ENCODE measurements around the gene AKNAD1. TPM values are rescaled to one million over a fixed set of nuclear protein-coding genes. Genes with fewer than 3 reads are reported as not detected.

AKNAD1 gene
- total and polyA plus RNA-seq, 4 experiments from 2014 or later = not detected

DNA sequence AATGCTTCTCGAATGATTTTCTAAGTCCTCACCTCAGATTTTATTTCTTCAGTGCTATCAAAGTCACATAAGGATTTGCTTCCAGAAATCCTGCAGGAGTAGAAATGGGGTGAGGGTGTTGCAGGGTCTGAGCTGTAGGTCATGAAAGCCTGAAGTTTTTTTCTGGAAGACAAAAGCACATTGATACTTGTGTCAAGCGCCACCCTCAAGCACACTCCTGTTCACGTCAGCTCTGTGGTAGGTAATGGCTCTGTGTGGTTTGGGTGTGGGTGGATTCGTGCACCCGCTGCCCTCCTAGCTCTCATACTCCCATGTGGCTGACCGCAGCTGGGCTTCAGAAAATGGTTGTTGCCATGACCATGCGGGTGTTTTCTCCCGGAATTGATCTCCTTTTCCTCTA, 39.9 kb downstream of the AKNAD1 start:
- Histone ChIP-seq H3K4me1 (ENCODE audit: insufficient read depth, low read length) (no peaks in the 10 kb centered on the region), H3K36me3 (ENCODE audit: insufficient read depth, low read length) (no peaks in the 10 kb centered on the region), H3K27me3 (ENCODE audit: insufficient read depth, low read length) (no peaks in the 10 kb centered on the region), H3K9me3 (ENCODE audit: control insufficient read depth in 1 of 2, low read length in 2 of 2) (no peaks in the 10 kb centered on the region), H3K27ac (ENCODE audit: low read depth, low read length) (no peak overlapping the region), H3K4me3 (ENCODE audit: low read length in 2 of 2) (no peak overlapping the region)
- Mint-ChIP-seq H3K27me3 (peaks cover 2 to 5% of the 10 kb centered on the region in 2 donors), H3K4me1 (no peaks in the 10 kb centered on the region), H3K27ac (no peak overlapping the region), H3K9me3 (no peaks in the 10 kb centered on the region), H3K4me3 (no peak overlapping the region), H3K36me3 (no peaks in the 10 kb centered on the region)
- ChIA-PET CTCF (ENCODE audit: partially characterized antibody) (no interaction called here), POLR2A (ENCODE audit: partially characterized antibody) (no interaction called here)
- no peak for DNase-seq
- intact Hi-C loops (cut with micrococcal nuclease) = no loop called here

DNA sequence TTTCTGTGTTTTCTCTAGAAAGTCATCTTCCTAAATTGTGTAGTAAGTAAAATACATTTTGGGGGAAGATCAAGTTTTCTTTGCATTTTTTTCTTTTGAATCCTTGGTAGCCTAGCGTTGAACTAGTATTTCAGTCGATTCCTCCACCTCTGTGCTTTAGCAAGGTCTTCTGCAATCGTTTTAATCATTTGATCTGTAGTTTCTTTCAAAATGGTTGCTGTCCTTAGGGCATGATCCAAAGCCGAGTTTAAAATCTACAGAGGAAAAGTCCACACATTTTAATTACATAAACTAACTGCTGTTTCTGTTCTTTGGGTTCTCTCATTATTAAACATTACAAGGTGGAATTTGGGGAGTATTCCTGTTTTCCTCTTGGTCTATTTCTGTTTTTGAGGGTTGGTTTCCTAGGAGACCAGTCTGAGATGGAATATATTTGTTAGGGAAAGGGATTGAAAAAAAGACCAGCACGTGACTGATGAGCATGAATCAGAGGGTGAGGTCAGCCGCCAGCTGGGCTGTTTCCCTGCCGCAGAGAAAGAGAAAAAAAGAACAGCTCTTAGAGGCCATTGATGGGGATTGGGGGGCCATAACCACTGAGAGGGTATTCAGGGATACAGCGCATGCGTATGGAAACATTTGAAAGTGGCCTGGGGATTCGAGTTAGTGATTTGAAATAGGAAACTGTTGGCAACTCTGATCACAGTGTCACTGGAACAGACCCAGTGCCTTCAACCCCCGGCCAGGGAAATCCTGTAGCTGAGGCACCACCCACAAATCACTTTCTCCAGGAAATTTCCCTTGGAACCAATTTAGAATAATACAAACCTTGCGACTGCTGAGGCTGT, 40.6 kb downstream of the AKNAD1 start:
- H3K4me3 ChIP-seq (ENCODE audit: low read length in 2 of 2) = no peak overlapping the region
- intact Hi-C loops (cut with micrococcal nuclease) = no loop called here
- Mint-ChIP-seq H3K4me3 (no peak overlapping the region), H3K27me3 (peaks cover 2 to 5% of the 10 kb centered on the region in 2 donors), H3K4me1 (no peaks in the 10 kb centered on the region), H3K9me3 (no peaks in the 10 kb centered on the region), H3K27ac (no peak overlapping the region), H3K36me3 (no peaks in the 10 kb centered on the region)
- no peaks in the 10 kb centered on the region for H3K36me3 ChIP-seq (ENCODE audit: insufficient read depth, low read length)
- ChIA-PET CTCF (ENCODE audit: partially characterized antibody) (no interaction called here), POLR2A (ENCODE audit: partially characterized antibody) (no interaction called here)
- no peak for DNase-seq
- no peaks in the 10 kb centered on the region for H3K9me3 ChIP-seq (ENCODE audit: control insufficient read depth in 1 of 2, low read length in 2 of 2)
- H3K4me1 ChIP-seq (ENCODE audit: insufficient read depth, low read length) = no peaks in the 10 kb centered on the region
- H3K27me3 ChIP-seq (ENCODE audit: insufficient read depth, low read length) = no peaks in the 10 kb centered on the region
- no peak overlapping the region for H3K27ac ChIP-seq (ENCODE audit: low read depth, low read length)

DNA sequence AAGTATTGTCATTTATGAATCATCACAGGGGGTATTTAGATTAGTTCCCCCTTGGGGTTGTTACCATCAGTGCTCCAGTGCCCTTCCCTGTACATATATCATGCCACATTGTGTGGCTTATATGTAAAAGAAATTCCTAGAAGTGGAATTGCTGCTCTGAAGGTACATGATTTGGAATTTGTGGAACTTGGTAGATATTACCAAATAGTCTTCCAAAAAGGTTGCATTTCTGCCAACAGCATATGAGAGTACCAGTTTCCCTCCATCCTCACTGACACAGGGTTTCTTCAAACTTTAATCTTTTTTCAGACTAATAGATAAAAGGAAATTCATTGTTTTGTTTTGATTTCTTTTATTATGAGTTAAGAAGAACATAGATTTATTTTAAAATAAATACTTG, 41.3 kb downstream of the AKNAD1 start:
- Mint-ChIP-seq H3K4me1 (no peaks in the 10 kb centered on the region), H3K4me3 (no peak overlapping the region), H3K9me3 (no peaks in the 10 kb centered on the region), H3K36me3 (peaks cover 0 to under 1% of the 10 kb centered on the region in 2 donors), H3K27me3 (peaks cover 2 to 5% of the 10 kb centered on the region in 2 donors), H3K27ac (no peak overlapping the region)
- POLR2A ChIA-PET (ENCODE audit: partially characterized antibody) = no interaction called here
- H3K27ac ChIP-seq (ENCODE audit: low read depth, low read length) = no peak overlapping the region
- H3K4me1 ChIP-seq (ENCODE audit: insufficient read depth, low read length) = no peaks in the 10 kb centered on the region
- H3K36me3 ChIP-seq (ENCODE audit: insufficient read depth, low read length) = no peaks in the 10 kb centered on the region
- H3K27me3 ChIP-seq (ENCODE audit: insufficient read depth, low read length) = no peaks in the 10 kb centered on the region
- intact Hi-C loops (cut with micrococcal nuclease) = no loop called here
- H3K4me3 ChIP-seq (ENCODE audit: low read length in 2 of 2) = no peak overlapping the region
- CTCF ChIA-PET (ENCODE audit: partially characterized antibody) = no interaction called here
- H3K9me3 ChIP-seq (ENCODE audit: control insufficient read depth in 1 of 2, low read length in 2 of 2) = no peaks in the 10 kb centered on the region
- DNase-seq = no peak

DNA sequence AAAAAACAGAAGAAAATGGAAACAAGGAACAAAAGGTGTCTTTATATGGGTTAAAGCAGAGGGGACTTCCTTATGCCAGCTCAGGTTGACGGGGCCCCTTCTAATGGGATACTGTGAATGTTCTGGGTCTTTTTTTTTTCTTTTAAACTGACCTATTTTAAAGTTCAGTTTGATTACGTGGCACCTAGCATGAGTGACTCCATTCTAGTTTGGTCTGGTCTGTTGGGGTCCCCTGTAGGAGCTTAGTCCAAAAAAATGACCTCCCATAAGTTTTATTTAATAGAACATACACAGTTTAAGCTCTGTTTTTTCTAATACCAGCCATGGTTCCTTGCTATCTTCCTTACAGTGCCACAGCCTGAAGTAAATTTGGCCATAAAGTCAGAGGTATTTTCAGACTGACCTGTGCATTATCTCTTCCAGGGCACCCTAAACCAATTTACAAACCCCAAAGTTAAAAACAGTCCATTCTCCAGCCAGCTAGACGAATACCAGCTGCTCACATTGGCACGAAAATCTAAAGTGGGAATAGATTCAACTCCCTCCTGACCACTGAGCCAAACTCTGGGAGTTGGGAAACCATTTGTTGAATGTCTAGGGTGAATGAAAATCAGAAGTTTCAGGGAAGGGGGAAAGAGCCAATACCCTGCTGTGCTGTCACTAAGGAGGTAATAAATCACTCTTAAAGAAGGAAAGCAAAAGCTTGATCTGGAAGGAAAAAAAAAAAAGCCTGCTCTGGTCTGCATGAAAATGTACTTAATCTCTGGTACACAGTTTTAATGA, 42.4 kb downstream of the AKNAD1 start:
- H3K4me3 ChIP-seq (ENCODE audit: low read length in 2 of 2) = no peak overlapping the region
- H3K4me1 Mint-ChIP-seq = no peaks in the 10 kb centered on the region
- H3K27ac Mint-ChIP-seq = peak overlapping the region in 2 of 7 donors; percentile 70 to 78
- H3K4me1 ChIP-seq (ENCODE audit: insufficient read depth, low read length) = no peaks in the 10 kb centered on the region
- no peaks in the 10 kb centered on the region for H3K36me3 ChIP-seq (ENCODE audit: insufficient read depth, low read length)
- H3K36me3 Mint-ChIP-seq = peaks cover 4 to 7% of the 10 kb centered on the region in 2 donors
- no peaks in the 10 kb centered on the region for H3K9me3 Mint-ChIP-seq
- ChIA-PET POLR2A (ENCODE audit: partially characterized antibody) (interaction anchor here (1.0 kb wide), 1 partner anchor 122 kb away, joined by 3 read pairs; no protein-coding TSS in a partner anchor), CTCF (ENCODE audit: partially characterized antibody) (interaction anchor here (1.0 to 1.7 kb wide), 2 partner anchors 13 to 15 kb away, joined by 3 to 6 read pairs; no protein-coding TSS in a partner anchor)
- H3K9me3 ChIP-seq (ENCODE audit: control insufficient read depth in 1 of 2, low read length in 2 of 2) = no peaks in the 10 kb centered on the region
- intact Hi-C loops (cut with micrococcal nuclease) = no loop called here
- H3K27ac ChIP-seq (ENCODE audit: low read depth, low read length) = no peak overlapping the region
- H3K27me3 Mint-ChIP-seq = peaks cover 1 to 2% of the 10 kb centered on the region in 2 donors
- H3K4me3 Mint-ChIP-seq = no peak overlapping the region
- H3K27me3 ChIP-seq (ENCODE audit: insufficient read depth, low read length) = no peaks in the 10 kb centered on the region
- no peak for DNase-seq

DNA sequence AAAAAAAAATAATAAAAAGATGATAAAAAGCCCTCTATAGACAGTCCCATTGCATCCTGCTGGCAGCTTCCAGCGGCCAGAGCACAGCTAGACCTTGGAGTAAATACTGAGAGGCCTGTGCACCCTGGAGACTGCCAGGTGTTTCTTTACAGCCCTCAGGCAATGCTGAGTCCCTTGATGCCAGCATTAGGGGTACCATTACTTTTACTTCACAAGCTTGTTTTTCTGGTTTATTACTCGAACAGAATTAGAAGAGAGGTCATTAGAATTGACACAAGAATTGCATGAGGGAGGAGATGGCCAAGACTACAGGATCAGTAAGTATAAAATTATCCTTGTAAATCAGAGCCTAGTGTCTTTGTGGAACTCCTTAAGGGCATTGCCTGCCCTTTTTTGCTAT, 43.6 kb downstream of the AKNAD1 start:
- Mint-ChIP-seq H3K27me3 (peaks cover 0 to under 1% of the 10 kb centered on the region in 2 donors), H3K4me1 (no peaks in the 10 kb centered on the region), H3K4me3 (no peak overlapping the region), H3K27ac (no peak overlapping the region), H3K9me3 (no peaks in the 10 kb centered on the region), H3K36me3 (peaks cover 12 to 14% of the 10 kb centered on the region in 2 donors)
- POLR2A ChIA-PET (ENCODE audit: partially characterized antibody) = no interaction called here
- no peak overlapping the region for H3K4me3 ChIP-seq (ENCODE audit: low read length in 2 of 2)
- no peaks in the 10 kb centered on the region for H3K9me3 ChIP-seq (ENCODE audit: control insufficient read depth in 1 of 2, low read length in 2 of 2)
- CTCF ChIA-PET (ENCODE audit: partially characterized antibody) = interaction anchor here (1.7 kb wide), 1 partner anchor 14 kb away, joined by 6 read pairs; no protein-coding TSS in a partner anchor
- H3K4me1 ChIP-seq (ENCODE audit: insufficient read depth, low read length) = no peaks in the 10 kb centered on the region
- H3K27ac ChIP-seq (ENCODE audit: low read depth, low read length) = no peak overlapping the region
- H3K36me3 ChIP-seq (ENCODE audit: insufficient read depth, low read length) = peaks cover 6% of the 10 kb centered on the region
- no peak for DNase-seq
- intact Hi-C loops (cut with micrococcal nuclease) = no loop called here
- H3K27me3 ChIP-seq (ENCODE audit: insufficient read depth, low read length) = no peaks in the 10 kb centered on the region

DNA sequence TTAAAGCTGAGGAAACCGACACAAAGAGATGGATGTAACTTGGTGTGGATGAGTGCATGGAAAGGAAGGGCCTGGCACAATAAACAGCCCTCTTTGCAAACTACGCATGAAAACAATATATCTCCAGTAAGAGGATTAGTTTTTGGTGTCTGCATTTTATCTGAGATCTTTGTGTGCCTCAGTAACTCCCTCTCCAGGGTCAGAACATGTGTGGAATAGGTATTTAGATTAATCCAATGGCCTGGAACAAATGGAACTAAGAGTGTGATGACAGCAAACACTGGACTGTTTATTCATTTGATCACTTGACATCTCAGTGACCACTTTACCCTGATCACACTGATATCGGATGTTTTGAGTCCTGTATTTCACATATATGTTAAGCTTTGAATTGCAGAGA, 45.3 kb downstream of the AKNAD1 start:
- H3K4me1 ChIP-seq (ENCODE audit: insufficient read depth, low read length) = no peaks in the 10 kb centered on the region
- no peaks in the 10 kb centered on the region for H3K9me3 ChIP-seq (ENCODE audit: control insufficient read depth in 1 of 2, low read length in 2 of 2)
- Mint-ChIP-seq H3K4me3 (no peak overlapping the region), H3K4me1 (no peaks in the 10 kb centered on the region), H3K9me3 (no peaks in the 10 kb centered on the region), H3K27me3 (no peaks in the 10 kb centered on the region), H3K27ac (no peak overlapping the region), H3K36me3 (peaks cover 17 to 24% of the 10 kb centered on the region in 2 donors)
- intact Hi-C loops (cut with micrococcal nuclease) = no loop called here
- H3K27ac ChIP-seq (ENCODE audit: low read depth, low read length) = no peak overlapping the region
- DNase-seq = no peak
- ChIA-PET CTCF (ENCODE audit: partially characterized antibody) (interaction anchor here (1.2 to 1.4 kb wide), 2 partner anchors 11 to 17 kb away, joined by 4 to 6 read pairs; no protein-coding TSS in a partner anchor), POLR2A (ENCODE audit: partially characterized antibody) (no interaction called here)
- no peaks in the 10 kb centered on the region for H3K27me3 ChIP-seq (ENCODE audit: insufficient read depth, low read length)
- no peak overlapping the region for H3K4me3 ChIP-seq (ENCODE audit: low read length in 2 of 2)
- H3K36me3 ChIP-seq (ENCODE audit: insufficient read depth, low read length) = peaks cover 10% of the 10 kb centered on the region

DNA sequence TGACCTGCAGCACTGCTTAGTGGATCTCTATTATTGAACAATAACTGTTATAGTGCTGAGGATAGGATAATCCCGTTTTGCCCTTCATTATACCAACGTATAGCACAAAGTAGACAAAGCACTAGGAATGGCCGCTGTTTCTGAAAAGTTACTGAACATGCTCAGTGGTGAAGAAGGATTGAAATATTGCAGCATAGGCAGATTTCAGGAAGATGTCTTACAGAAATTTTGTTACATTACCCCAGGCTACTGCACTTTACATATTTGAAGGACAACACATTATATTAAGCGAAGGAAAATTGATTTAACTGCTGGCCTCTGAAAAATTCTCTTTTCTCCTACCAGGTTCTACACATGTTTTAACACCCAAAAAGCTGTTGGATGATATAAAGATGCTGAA, 48.5 kb downstream of the AKNAD1 start:
- intact Hi-C loops (cut with micrococcal nuclease) = no loop called here
- no peaks in the 10 kb centered on the region for H3K4me1 Mint-ChIP-seq
- POLR2A ChIA-PET (ENCODE audit: partially characterized antibody) = interaction anchor here (0.6 kb wide), 1 partner anchor 216 kb away, joined by 5 read pairs; no protein-coding TSS in a partner anchor
- H3K27ac Mint-ChIP-seq = peak overlapping the region in 1 of 7 donors; percentile 49
- Histone ChIP-seq H3K27ac (ENCODE audit: low read depth, low read length) (no peak overlapping the region), H3K36me3 (ENCODE audit: insufficient read depth, low read length) (peaks cover 10% of the 10 kb centered on the region), H3K4me3 (ENCODE audit: low read length in 2 of 2) (no peak overlapping the region), H3K27me3 (ENCODE audit: insufficient read depth, low read length) (no peaks in the 10 kb centered on the region), H3K9me3 (ENCODE audit: control insufficient read depth in 1 of 2, low read length in 2 of 2) (no peaks in the 10 kb centered on the region), H3K4me1 (ENCODE audit: insufficient read depth, low read length) (no peaks in the 10 kb centered on the region)
- H3K9me3 Mint-ChIP-seq = no peaks in the 10 kb centered on the region
- CTCF ChIA-PET (ENCODE audit: partially characterized antibody) = no interaction called here
- H3K4me3 Mint-ChIP-seq = peak overlapping the region in 1 of 8 donors; percentile 18
- H3K36me3 Mint-ChIP-seq = peaks cover 34 to 44% of the 10 kb centered on the region in 2 donors
- DNase-seq = no peak
- H3K27me3 Mint-ChIP-seq = no peaks in the 10 kb centered on the region
